Keratinocyte (primary cell): ENCODE measurements around the gene CHD2. TPM values are rescaled to one million over a fixed set of nuclear protein-coding genes. Genes with fewer than 3 reads are reported as not detected.

Source experiments
- DNase-seq: peaks from one replicate; pipeline ENCODE4 v3.0.0-alpha.2; 2011; ENCODE audit warnings: low read depth, missing footprints, low spot score
- FAIRE-seq: peaks from 2 replicates; lab custom pipeline; 2011; peaks lifted over from hg19 to GRCh38; lab: Jason Lieb, UNC
- H2AFZ ChIP-seq: 2 replicates; pipeline ENCODE4 v1.6.0; 2012; ENCODE audit warnings: low read length, control low read depth, inconsistent platforms; ENCODE audit not compliant: control insufficient read depth
- H3K27ac ChIP-seq: 2 replicates; pipeline ENCODE4 v1.5.1; 2011; ENCODE audit warnings: low read length; ENCODE audit not compliant: control insufficient read depth, insufficient read depth
- H3K27me3 ChIP-seq: 3 replicates; pipeline ENCODE4 v1.6.0; 2011; ENCODE audit warnings: low read length; ENCODE audit not compliant: control insufficient read depth, insufficient read depth; ENCODE audit errors: extremely low read depth
- H3K36me3 ChIP-seq, 2 experiments: 2 replicates in 1 of 2; 3 replicates in 1 of 2; pipeline ENCODE4 v1.5.1; 2011; ENCODE audit warnings: low read length in 2 of 2, mild to moderate bottlenecking in 1 of 2; ENCODE audit not compliant: control insufficient read depth in 2 of 2, insufficient read depth in 2 of 2; ENCODE audit errors: extremely low read depth in 1 of 2
- H3K4me1 ChIP-seq: 3 replicates; pipeline ENCODE4 v1.5.1; 2011; ENCODE audit warnings: low read length; ENCODE audit not compliant: control insufficient read depth, insufficient read depth; ENCODE audit errors: extremely low read depth
- H3K4me2 ChIP-seq: 3 replicates; pipeline ENCODE4 v1.6.0; 2011; ENCODE audit warnings: low read depth, low read length; ENCODE audit not compliant: control insufficient read depth, insufficient read depth; ENCODE audit errors: extremely low read depth
- H3K4me3 ChIP-seq, 3 experiments: fragments of 200-600 bp in 1 of 3; sonication (generic) in 1 of 3; 2 replicates in 2 of 3; 3 replicates in 1 of 3; pipeline ENCODE4 v1.5.1; 2011 to 2016; ENCODE audit warnings: low read length in 3 of 3, mild to moderate bottlenecking in 3 of 3, control low read depth in 2 of 3, inconsistent platforms in 1 of 3, low read depth in 1 of 3, mixed read lengths in 1 of 3, mixed run types in 1 of 3, moderate library complexity in 1 of 3; ENCODE audit not compliant: control insufficient read depth in 2 of 3, insufficient read depth in 2 of 3; ENCODE audit errors: extremely low read depth in 1 of 3
- H3K79me2 ChIP-seq: 2 replicates; pipeline ENCODE4 v1.6.0; 2012; ENCODE audit warnings: low read length; ENCODE audit not compliant: control insufficient read depth, insufficient read depth
- H3K9ac ChIP-seq: 3 replicates; pipeline ENCODE4 v1.6.0; 2011; ENCODE audit warnings: low read length; ENCODE audit not compliant: control insufficient read depth, insufficient read depth; ENCODE audit errors: extremely low read depth
- H3K9me1 ChIP-seq: 3 replicates; pipeline ENCODE4 v1.6.0; 2011; ENCODE audit warnings: low read length; ENCODE audit not compliant: control insufficient read depth, insufficient read depth; ENCODE audit errors: extremely low read depth
- H3K9me3 ChIP-seq: 2 replicates; pipeline ENCODE4 v1.5.1; 2012; ENCODE audit warnings: low read depth, low read length; ENCODE audit not compliant: control insufficient read depth
- H4K20me1 ChIP-seq: 3 replicates; pipeline ENCODE4 v1.6.0; 2011; ENCODE audit warnings: low read length; ENCODE audit not compliant: control insufficient read depth, insufficient read depth; ENCODE audit errors: extremely low read depth
- CTCF ChIP-seq, 3 experiments: IDR thresholded peaks in 1 of 3; conservative IDR thresholded peaks in 1 of 3; optimal IDR thresholded peaks in 1 of 3; 2 replicates in 2 of 3; 3 replicates in 1 of 3; pipeline versions ENCODE3 to v1.5.1; 2011; ENCODE audit warnings: low read length in 3 of 3, mild to moderate bottlenecking in 3 of 3, moderate library complexity in 2 of 3, control low read depth in 1 of 3, inconsistent platforms in 1 of 3; ENCODE audit not compliant: insufficient read depth in 2 of 3; ENCODE audit errors: extremely low read depth in 1 of 3
- EZH2 ChIP-seq: IDR thresholded peaks from one replicate; pipeline ENCODE4 v1.6.1; 2012; ENCODE audit warnings: inconsistent platforms, mild to moderate bottlenecking, low read length, moderate library complexity
- dilution Hi-C: fragments of 300-500 bp; cut with MboI; formaldehyde crosslinking; loops from one replicate; pipeline ENCODE4 v1.7.0; 2020; ENCODE audit warnings: low sequenced_read_pairs; ENCODE audit not compliant: extremely low pct_ligation_motif_present
- polyA plus RNA-seq, 5 experiments: library from polyadenylated mRNA; depleted of rRNA in 3 of 5; stranded (reverse) in 3 of 5; stranded (forward) in 1 of 5; unstranded in 1 of 5; fragments of >200 nt; gene quantifications; 1 replicate in 1 of 5; 2 replicates in 3 of 5; 3 replicates in 1 of 5; pipeline versions ENCODE4 v1.2.1 to v1.2.3, GENCODE V29; 2011 to 2012; ENCODE audit warnings: missing spikeins in 2 of 5, low read depth in 1 of 5, low replicate concordance in 1 of 5

Gene CHD2
- polyA plus RNA-seq, 1 donor (not counting 4 experiments of a cell fraction or from before 2014, with no cell fraction given), result 62.0 TPM

DNA sequence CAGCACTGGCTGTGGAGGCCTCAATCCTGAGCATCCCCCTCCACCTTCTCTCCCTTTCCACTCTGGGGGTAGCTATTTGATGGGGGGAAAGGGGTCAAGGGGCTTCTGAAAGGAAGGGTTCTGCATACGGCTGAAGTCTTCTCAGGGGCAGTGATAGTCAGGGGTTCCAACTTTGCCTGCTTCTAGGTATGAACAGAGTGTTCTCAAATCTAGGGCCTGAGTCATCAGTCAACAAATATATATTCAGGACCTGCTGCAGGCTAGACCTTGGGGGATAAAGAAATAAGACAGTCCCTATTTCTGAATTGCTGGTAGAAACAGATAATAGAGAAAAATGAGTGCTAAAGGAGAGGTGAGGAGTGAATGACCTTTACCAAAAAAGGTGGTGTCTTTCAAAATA is 176.1 kb downstream of the CHD2 start:
- H3K27me3 ChIP-seq, result peaks cover 45% of the 10 kb centered on the region
- H3K4me1 ChIP-seq, result peaks cover 5% of the 10 kb centered on the region
- no peak overlapping the region for H3K4me3 ChIP-seq
- no peaks in the 10 kb centered on the region for H3K9me1 ChIP-seq
- H4K20me1 ChIP-seq, result no peaks in the 10 kb centered on the region
- no peak for DNase-seq
- TF ChIP-seq EZH2, result no peak
- TF ChIP-seq CTCF (optimal IDR thresholded peaks at IDR 0.05 in 1 of 3, IDR thresholded peaks at IDR 0.05 in 1 of 3, conservative IDR thresholded peaks at IDR 0.05 in 1 of 3; ENCODE audit: extremely low read depth in 1 of 3, insufficient read depth in 2 of 3, low read length in 3 of 3), result no peak
- H3K4me2 ChIP-seq, result no peak overlapping the region
- dilution Hi-C loops, result no loop called here
- FAIRE-seq, result no peak
- H3K27ac ChIP-seq, result no peak overlapping the region
- no peak overlapping the region for H2AFZ ChIP-seq
- H3K79me2 ChIP-seq, result no peaks in the 10 kb centered on the region
- H3K9ac ChIP-seq, result no peak overlapping the region
- H3K9me3 ChIP-seq, result no peaks in the 10 kb centered on the region
- H3K36me3 ChIP-seq, result no peaks in the 10 kb centered on the region

DNA sequence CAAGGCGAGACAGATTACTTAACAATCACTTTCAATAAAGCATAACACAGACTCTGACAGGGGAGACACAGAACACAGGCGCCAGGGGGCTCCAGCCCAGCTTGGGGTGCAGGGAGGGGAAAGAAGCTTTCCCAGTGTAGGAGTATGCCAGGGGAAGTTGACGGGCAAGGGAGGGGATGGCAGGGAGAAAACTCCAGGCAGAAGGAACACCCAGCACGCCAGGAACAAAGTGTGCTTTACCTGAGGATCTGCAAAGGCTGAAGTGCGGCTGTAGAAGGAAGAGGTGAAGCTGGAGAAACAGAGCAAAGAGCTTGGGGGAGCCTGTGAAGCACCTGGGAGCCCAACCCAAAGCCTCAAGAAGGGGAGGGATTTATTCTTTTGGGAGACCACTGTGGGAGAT is 176.8 kb downstream of the CHD2 start:
- dilution Hi-C loops, result no loop called here
- H3K4me1 ChIP-seq, result peaks cover 2% of the 10 kb centered on the region

More for the DNA sequence above, 176.8 kb downstream of the CHD2 start:
- Histone ChIP-seq H3K9ac (no peak overlapping the region), H2AFZ (no peak overlapping the region), H3K27ac (no peak overlapping the region), H3K9me3 (no peaks in the 10 kb centered on the region), H3K79me2 (no peaks in the 10 kb centered on the region), H3K36me3 (no peaks in the 10 kb centered on the region), H3K4me3 (no peak overlapping the region), H3K27me3 (peaks cover 38% of the 10 kb centered on the region), H3K4me2 (no peak overlapping the region), H4K20me1 (no peaks in the 10 kb centered on the region), H3K9me1 (no peaks in the 10 kb centered on the region)
- FAIRE-seq, result no peak
- TF ChIP-seq EZH2 (no peak), CTCF (optimal IDR thresholded peaks at IDR 0.05 in 1 of 3, IDR thresholded peaks at IDR 0.05 in 1 of 3, conservative IDR thresholded peaks at IDR 0.05 in 1 of 3; ENCODE audit: extremely low read depth in 1 of 3, insufficient read depth in 2 of 3, low read length in 3 of 3) (no peak)
- DNase-seq, result no peak

Other genes starting within 250 kb of the CHD2 start
- 0.22 to 0.73 TPM (median 0.44 TPM) in 3 replicates for gene FAM174B, start 244.5 kb upstream of the CHD2 start, polyA plus RNA-seq
- gene RGMA, start 188.9 kb downstream of the CHD2 start, polyA plus RNA-seq, result 0.18 to 0.32 TPM (median 0.22 TPM) in 3 replicates